ENCODE measurements around the gene PLB1.

DNA sequence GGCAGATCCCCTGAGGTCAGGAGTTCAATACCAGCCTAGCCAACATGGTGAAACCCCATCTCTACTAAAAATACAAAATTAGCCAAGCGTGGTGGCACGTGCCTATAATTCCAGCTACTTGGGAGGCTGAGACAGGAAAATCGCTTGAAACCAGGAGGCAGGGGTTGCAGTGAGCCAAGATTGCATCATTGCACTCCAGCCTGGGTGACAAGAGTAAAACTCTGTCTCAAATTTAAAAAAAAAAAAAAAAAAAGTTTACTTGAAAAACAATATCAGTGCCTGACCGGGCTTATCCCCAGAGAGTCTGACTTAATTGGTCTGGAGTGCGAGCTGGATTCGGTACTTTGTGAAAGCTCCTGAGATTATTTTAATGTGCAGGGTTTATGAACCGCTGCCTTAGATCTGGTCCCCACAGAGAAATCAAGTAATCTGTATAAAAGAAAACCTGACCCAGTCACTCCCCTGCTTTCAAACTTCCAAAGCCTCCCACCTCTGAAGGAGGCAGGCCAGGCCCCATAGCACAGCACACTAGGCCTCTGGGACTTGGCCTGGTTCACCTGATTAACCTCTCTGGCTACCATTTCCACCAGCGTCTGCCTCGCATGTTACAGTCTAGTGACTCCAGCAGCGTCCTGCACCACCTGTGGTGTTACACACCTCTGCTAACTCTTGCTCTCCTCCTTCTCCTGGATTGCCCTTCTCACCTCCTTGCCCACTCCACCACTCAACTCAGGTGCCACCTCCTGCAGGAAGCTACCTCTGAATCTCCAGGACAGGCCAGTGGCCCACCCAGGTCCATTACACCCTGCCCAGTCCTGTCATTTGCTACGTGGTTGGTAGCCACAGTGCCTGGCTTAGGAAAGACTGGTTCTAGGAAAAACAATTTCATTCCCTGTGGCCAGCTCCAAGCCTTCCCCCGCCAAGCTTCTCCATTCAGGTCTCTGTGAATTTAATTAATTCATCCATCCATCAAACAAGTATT is 141.5 kb downstream of the PLB1 start:
- TF ChIP-seq CTCF (IDR thresholded peaks at IDR 0.05) (no peak), POLR2A (IDR thresholded peaks at IDR 0.05) (no peak)

Data from right lobe of liver (tissue), 4 donors.